Hepatocyte (in vitro differentiated cells): ENCODE measurements around the gene PTPRU.

Experiments used
- CTCF ChIP-seq: fragments of 200-600 bp; sonication (generic); IDR thresholded peaks from 2 replicates; pipeline ENCODE4 v1.5.1; 2016; ENCODE audit warnings: antibody characterized with exemption, mild to moderate bottlenecking; ENCODE audit not compliant: poor library complexity
- EZH2 ChIP-seq: fragments of 200-600 bp; sonication (generic); IDR thresholded peaks from 2 replicates; pipeline ENCODE4 v1.6.1; 2016; ENCODE audit warnings: antibody characterized with exemption, mild to moderate bottlenecking, borderline replicate concordance
- EZH2phosphoT487 ChIP-seq: fragments of 200-600 bp; sonication (generic); IDR thresholded peaks from one replicate; pipeline ENCODE4 v1.6.1; 2018; ENCODE audit warnings: antibody characterized with exemption, mild to moderate bottlenecking, low read depth, moderate library complexity; ENCODE audit not compliant: unreplicated experiment, severe bottlenecking

DNA sequence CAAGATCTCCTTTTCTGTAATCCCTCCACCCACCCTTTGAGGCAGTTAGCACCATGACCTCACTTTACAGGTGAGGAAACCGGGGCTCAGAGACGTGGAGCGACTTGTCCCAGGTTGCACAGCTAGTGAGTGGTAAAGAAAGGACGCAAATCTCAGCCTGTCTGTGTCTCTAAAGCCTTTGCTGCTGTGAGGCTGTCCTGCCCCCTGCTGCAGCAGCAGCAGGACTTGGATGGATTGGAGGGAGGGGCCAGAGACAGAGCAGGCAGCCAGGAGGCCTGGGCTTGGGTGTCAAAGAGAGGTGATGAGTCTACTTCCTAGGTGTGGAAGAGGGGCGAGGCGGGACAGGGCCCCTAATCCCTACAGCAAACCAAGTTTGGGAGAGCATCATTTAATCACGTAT lies 69.6 kb downstream of the PTPRU start:
- TF ChIP-seq CTCF = no peak
- no peak for TF ChIP-seq EZH2
- TF ChIP-seq EZH2phosphoT487 = no peak
